IPS-18a (cell line): Measurements from ENCODE around the gene ZFHX3.

Experiments used
- H3K27ac ChIP-seq: one replicate; pipeline ENCODE4 v1.5.1; 2013; ENCODE audit warnings: low read length
- H3K27me3 ChIP-seq: one replicate; pipeline ENCODE4 v1.6.1; 2013; ENCODE audit warnings: mild to moderate bottlenecking, low read length; ENCODE audit not compliant: control insufficient read depth, insufficient read depth
- H3K36me3 ChIP-seq: one replicate; pipeline ENCODE4 v1.6.1; 2013; ENCODE audit warnings: low read depth, low read length; ENCODE audit not compliant: control insufficient read depth
- H3K4me1 ChIP-seq: one replicate; pipeline ENCODE4 v1.6.1; 2013; ENCODE audit warnings: low read depth, low read length; ENCODE audit not compliant: control insufficient read depth
- H3K4me3 ChIP-seq: one replicate; pipeline ENCODE4 v1.5.1; 2013; ENCODE audit warnings: low read length
- H3K9ac ChIP-seq: one replicate; pipeline ENCODE4 v1.6.1; 2013; ENCODE audit warnings: mild to moderate bottlenecking, low read length, moderate library complexity
- H3K9me3 ChIP-seq: one replicate; pipeline ENCODE4 v1.6.1; 2013; ENCODE audit warnings: low read depth, low read length; ENCODE audit not compliant: control insufficient read depth

ZFHX3 gene

GRCh38 chr16:72819345-72819744 lies 228.6 kb downstream of the ZFHX3 start:
- Histone ChIP-seq H3K4me3 (no peak overlapping the region), H3K36me3 (no peaks in the 10 kb centered on the region), H3K27ac (no peak overlapping the region), H3K4me1 (no peaks in the 10 kb centered on the region), H3K9ac (no peak overlapping the region), H3K9me3 (no peaks in the 10 kb centered on the region), H3K27me3 (no peaks in the 10 kb centered on the region)

- H3K9me3 ChIP-seq, result no peaks in the 10 kb centered on the region
- H3K27ac ChIP-seq, result no peak overlapping the region
- no peak overlapping the region for H3K9ac ChIP-seq
- H3K4me3 ChIP-seq, result no peak overlapping the region
- no peaks in the 10 kb centered on the region for H3K36me3 ChIP-seq
- no peaks in the 10 kb centered on the region for H3K27me3 ChIP-seq
- no peaks in the 10 kb centered on the region for H3K4me1 ChIP-seq
Measured at GRCh38 chr16:72818236-72818845, 229.6 kb downstream of the ZFHX3 start.

- H3K4me1 ChIP-seq, result no peaks in the 10 kb centered on the region
- H3K4me3 ChIP-seq, result no peak overlapping the region
- no peak overlapping the region for H3K27ac ChIP-seq
- no peaks in the 10 kb centered on the region for H3K9me3 ChIP-seq
- H3K27me3 ChIP-seq, result no peaks in the 10 kb centered on the region
- no peak overlapping the region for H3K9ac ChIP-seq
- H3K36me3 ChIP-seq, result no peaks in the 10 kb centered on the region
Measured at GRCh38 chr16:72815348-72816318, 232.3 kb downstream of the ZFHX3 start.

GRCh38 chr16:72814226-72814625 lies 233.7 kb downstream of the ZFHX3 start:
- no peaks in the 10 kb centered on the region for H3K9me3 ChIP-seq
- H3K4me3 ChIP-seq, result no peak overlapping the region
- no peaks in the 10 kb centered on the region for H3K27me3 ChIP-seq
- no peaks in the 10 kb centered on the region for H3K4me1 ChIP-seq
- no peak overlapping the region for H3K27ac ChIP-seq
- no peak overlapping the region for H3K9ac ChIP-seq
- H3K36me3 ChIP-seq, result no peaks in the 10 kb centered on the region

- Histone ChIP-seq H3K4me1 (no peaks in the 10 kb centered on the region), H3K36me3 (no peaks in the 10 kb centered on the region), H3K27me3 (no peaks in the 10 kb centered on the region), H3K9me3 (no peaks in the 10 kb centered on the region), H3K4me3 (no peak overlapping the region), H3K9ac (no peak overlapping the region), H3K27ac (no peak overlapping the region)
Measured at GRCh38 chr16:72812672-72813071, 235.3 kb downstream of the ZFHX3 start.

- Histone ChIP-seq H3K27me3 (no peaks in the 10 kb centered on the region), H3K9me3 (no peaks in the 10 kb centered on the region), H3K9ac (no peak overlapping the region), H3K4me1 (peaks cover 3% of the 10 kb centered on the region), H3K4me3 (no peak overlapping the region), H3K36me3 (no peaks in the 10 kb centered on the region), H3K27ac (no peak overlapping the region)
Measured at GRCh38 chr16:72811876-72812275, 236.1 kb downstream of the ZFHX3 start.

- no peaks in the 10 kb centered on the region for H3K9me3 ChIP-seq
- H3K36me3 ChIP-seq, result no peaks in the 10 kb centered on the region
- H3K4me3 ChIP-seq, result no peak overlapping the region
- no peak overlapping the region for H3K9ac ChIP-seq
- H3K4me1 ChIP-seq, result peaks cover 5% of the 10 kb centered on the region
- H3K27me3 ChIP-seq, result no peaks in the 10 kb centered on the region
- no peak overlapping the region for H3K27ac ChIP-seq
Measured at GRCh38 chr16:72811188-72811720, 236.7 kb downstream of the ZFHX3 start.

GRCh38 chr16:72810480-72810879 lies 237.4 kb downstream of the ZFHX3 start:
- Histone ChIP-seq H3K9me3 (no peaks in the 10 kb centered on the region), H3K4me1 (peaks cover 5% of the 10 kb centered on the region), H3K27me3 (no peaks in the 10 kb centered on the region), H3K9ac (no peak overlapping the region), H3K36me3 (no peaks in the 10 kb centered on the region), H3K27ac (no peak overlapping the region), H3K4me3 (no peak overlapping the region)

GRCh38 chr16:72809446-72809845 lies 238.5 kb downstream of the ZFHX3 start:
- H3K27me3 ChIP-seq, result no peaks in the 10 kb centered on the region
- peaks cover 5% of the 10 kb centered on the region for H3K4me1 ChIP-seq
- no peak overlapping the region for H3K27ac ChIP-seq
- H3K36me3 ChIP-seq, result no peaks in the 10 kb centered on the region
- no peak overlapping the region for H3K4me3 ChIP-seq
- H3K9ac ChIP-seq, result no peak overlapping the region
- no peaks in the 10 kb centered on the region for H3K9me3 ChIP-seq

- H3K27ac ChIP-seq, result no peak overlapping the region
- H3K36me3 ChIP-seq, result no peaks in the 10 kb centered on the region
- no peak overlapping the region for H3K9ac ChIP-seq
- H3K4me1 ChIP-seq, result peaks cover 5% of the 10 kb centered on the region
- H3K4me3 ChIP-seq, result no peak overlapping the region
- H3K9me3 ChIP-seq, result no peaks in the 10 kb centered on the region
- H3K27me3 ChIP-seq, result no peaks in the 10 kb centered on the region
Measured at GRCh38 chr16:72808754-72809153, 239.2 kb downstream of the ZFHX3 start.

GRCh38 chr16:72807245-72807644 lies 240.7 kb downstream of the ZFHX3 start:
- Histone ChIP-seq H3K4me3 (no peak overlapping the region), H3K27ac (no peak overlapping the region), H3K9ac (no peak overlapping the region), H3K9me3 (no peaks in the 10 kb centered on the region), H3K27me3 (no peaks in the 10 kb centered on the region), H3K4me1 (peaks cover 5% of the 10 kb centered on the region), H3K36me3 (no peaks in the 10 kb centered on the region)
